Mammary epithelial cell (primary cell): ENCODE measurements around the gene AKAP6.

ENCODE experiments used
- CTCF ChIP-seq, 2 donors: IDR thresholded peaks in 1 of 2; conservative IDR thresholded peaks in 1 of 2; 2 replicates each; pipeline ENCODE4 v1.5.1; 2011 to 2012; ENCODE audit warnings: inconsistent platforms in 2 of 2, low read length in 2 of 2, mild to moderate bottlenecking in 2 of 2, control low read depth in 1 of 2, low read depth in 1 of 2; ENCODE audit not compliant: insufficient read depth in 1 of 2; ENCODE audit errors: extremely low read depth in 1 of 2
- EZH2 ChIP-seq: IDR thresholded peaks from 2 replicates; pipeline ENCODE4 v1.6.1; 2012; ENCODE audit warnings: low read length, inconsistent platforms, borderline replicate concordance

GRCh38 chr14:32734261-32734660, 405.2 kb downstream of the AKAP6 start:
- no peak for TF ChIP-seq CTCF (conservative IDR thresholded peaks at IDR 0.05 in 1 of 2, IDR thresholded peaks at IDR 0.05 in 1 of 2; ENCODE audit: extremely low read depth in 1 of 2, insufficient read depth in 1 of 2, low read depth in 1 of 2, low read length in 2 of 2)
- TF ChIP-seq EZH2, result no peak
